Panc1 (cell line): ENCODE measurements around the gene TLE4. TPM values are rescaled to one million over a fixed set of nuclear protein-coding genes. Genes with fewer than 3 reads are reported as not detected.

Experiments used
- ATAC-seq: fragments of 200-7000 bp; cut with Tn5 transposase; 2 replicates; pipeline ENCODE4 v1.9.1; 2020; ENCODE audit warnings: mild to moderate bottlenecking, moderate library complexity
- BruUV-seq: library from RNA; stranded (reverse); fragments of 400-500 nt; replicated peaks from 2 replicates; lab custom pipeline; 2021; lab: Mats Ljungman, UMichigan
- CTCF ChIA-PET: fragments of 300-600 bp; sonication (Branson Sonifier 250); formaldehyde crosslinking; loops from one replicate; lab custom pipeline; 2022; ENCODE audit warnings: antibody characterized with exemption; lab: Charles Lee
- POLR2A ChIA-PET: fragments of 300-600 bp; sonication (Branson Sonifier 250); formaldehyde crosslinking; loops from one replicate; lab custom pipeline; 2022; ENCODE audit warnings: antibody characterized with exemption; lab: Charles Lee
- DNase-seq: peaks from one replicate; pipeline ENCODE4 v3.0.0-alpha.2; 2010; ENCODE audit warnings: low read depth, low spot score
- H3K27ac ChIP-seq: 2 replicates; pipeline ENCODE4 v1.5.1; 2011; ENCODE audit warnings: mild to moderate bottlenecking, low read length, inconsistent platforms
- H3K27me3 ChIP-seq: fragments of 200-500 bp; sonication (Bioruptor generic); 2 replicates; pipeline ENCODE4 v1.6.0; 2014; ENCODE audit warnings: low read length, inconsistent platforms; ENCODE audit not compliant: control insufficient read depth, insufficient read depth
- H3K36me3 ChIP-seq: fragments of 200-500 bp; sonication (Bioruptor generic); 2 replicates; pipeline ENCODE4 v1.5.1; 2014; ENCODE audit warnings: inconsistent platforms, mild to moderate bottlenecking, low read length, moderate library complexity; ENCODE audit not compliant: control insufficient read depth, insufficient read depth
- H3K4me1 ChIP-seq: 2 replicates; pipeline ENCODE4 v1.5.1; 2011; ENCODE audit warnings: inconsistent platforms, mild to moderate bottlenecking, low read length, moderate library complexity; ENCODE audit not compliant: control insufficient read depth, insufficient read depth
- H3K4me3 ChIP-seq, 2 experiments: 2 replicates each; pipeline ENCODE4 v1.5.1; 2011 to 2012; ENCODE audit warnings: low read depth in 2 of 2, low read length in 2 of 2, mild to moderate bottlenecking in 2 of 2, inconsistent platforms in 1 of 2, moderate library complexity in 1 of 2
- H3K9me3 ChIP-seq: fragments of 200-500 bp; sonication (Bioruptor generic); 2 replicates; pipeline ENCODE4 v1.5.1; 2014; ENCODE audit warnings: low read depth, mild to moderate bottlenecking, inconsistent platforms, low read length, moderate library complexity; ENCODE audit not compliant: control insufficient read depth, insufficient read depth
- POLR2AphosphoS5 ChIP-seq: IDR thresholded peaks from 2 replicates; pipeline ENCODE4 v1.6.1; 2012; ENCODE audit warnings: mild to moderate bottlenecking, low read depth, low read length, moderate library complexity
- SIN3A ChIP-seq: IDR thresholded peaks from 2 replicates; pipeline ENCODE4 v1.6.1; 2012; ENCODE audit warnings: low read depth, mild to moderate bottlenecking, low read length, moderate library complexity, borderline replicate concordance; ENCODE audit not compliant: insufficient read depth
- TCF7L2 ChIP-seq: IDR thresholded peaks from 2 replicates; pipeline ENCODE4 v1.6.1; 2011; ENCODE audit warnings: mild to moderate bottlenecking, low read depth, low read length, inconsistent platforms
- in situ Hi-C: cut with HindIII; loops from 2 replicates; pipeline ENCODE4 v1.10.0; 2016; ENCODE audit warnings: low sequenced_read_pairs, low pct_unique_long_range_greater_than_20kb
- intact Hi-C: fragments of 100-400 bp; cut with micrococcal nuclease; formaldehyde crosslinking; loops from one replicate; pipeline ENCODE4 v1.10.0; 2022; ENCODE audit not compliant: unreplicated experiment
- total RNA-seq: library from RNA; stranded (reverse); gene quantifications from one replicate; pipeline ENCODE4 v1.2.1, GENCODE V29; 2021; ENCODE audit not compliant: unreplicated experiment
- TF ChIP-seq, protein P1 (sequence below), 2 experiments: IDR thresholded peaks; 2 replicates each; pipeline ENCODE4 v1.6.1; 2011 to 2012; ENCODE audit warnings: low read depth in 2 of 2, control low read depth in 1 of 2, low read length in 1 of 2, mild to moderate bottlenecking in 1 of 2, moderate library complexity in 1 of 2; ENCODE audit not compliant: insufficient read depth in 1 of 2
- TF ChIP-seq, protein P2 (sequence below): fragments of 450-650 bp; IDR thresholded peaks from 2 replicates; pipeline ENCODE4 v1.5.1; 2017; ENCODE audit warnings: mild to moderate bottlenecking

Gene TLE4
- total RNA-seq, 1 experiment from 2014 or later = 8.7 TPM

- TF ChIP-seq, protein P1, sequence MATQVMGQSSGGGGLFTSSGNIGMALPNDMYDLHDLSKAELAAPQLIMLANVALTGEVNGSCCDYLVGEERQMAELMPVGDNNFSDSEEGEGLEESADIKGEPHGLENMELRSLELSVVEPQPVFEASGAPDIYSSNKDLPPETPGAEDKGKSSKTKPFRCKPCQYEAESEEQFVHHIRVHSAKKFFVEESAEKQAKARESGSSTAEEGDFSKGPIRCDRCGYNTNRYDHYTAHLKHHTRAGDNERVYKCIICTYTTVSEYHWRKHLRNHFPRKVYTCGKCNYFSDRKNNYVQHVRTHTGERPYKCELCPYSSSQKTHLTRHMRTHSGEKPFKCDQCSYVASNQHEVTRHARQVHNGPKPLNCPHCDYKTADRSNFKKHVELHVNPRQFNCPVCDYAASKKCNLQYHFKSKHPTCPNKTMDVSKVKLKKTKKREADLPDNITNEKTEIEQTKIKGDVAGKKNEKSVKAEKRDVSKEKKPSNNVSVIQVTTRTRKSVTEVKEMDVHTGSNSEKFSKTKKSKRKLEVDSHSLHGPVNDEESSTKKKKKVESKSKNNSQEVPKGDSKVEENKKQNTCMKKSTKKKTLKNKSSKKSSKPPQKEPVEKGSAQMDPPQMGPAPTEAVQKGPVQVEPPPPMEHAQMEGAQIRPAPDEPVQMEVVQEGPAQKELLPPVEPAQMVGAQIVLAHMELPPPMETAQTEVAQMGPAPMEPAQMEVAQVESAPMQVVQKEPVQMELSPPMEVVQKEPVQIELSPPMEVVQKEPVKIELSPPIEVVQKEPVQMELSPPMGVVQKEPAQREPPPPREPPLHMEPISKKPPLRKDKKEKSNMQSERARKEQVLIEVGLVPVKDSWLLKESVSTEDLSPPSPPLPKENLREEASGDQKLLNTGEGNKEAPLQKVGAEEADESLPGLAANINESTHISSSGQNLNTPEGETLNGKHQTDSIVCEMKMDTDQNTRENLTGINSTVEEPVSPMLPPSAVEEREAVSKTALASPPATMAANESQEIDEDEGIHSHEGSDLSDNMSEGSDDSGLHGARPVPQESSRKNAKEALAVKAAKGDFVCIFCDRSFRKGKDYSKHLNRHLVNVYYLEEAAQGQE (IDR thresholded peaks at IDR 0.05; ENCODE audit: insufficient read depth in 1 of 2, low read depth in 2 of 2, low read length in 1 of 2) = no peak
- TF ChIP-seq, protein P2, sequence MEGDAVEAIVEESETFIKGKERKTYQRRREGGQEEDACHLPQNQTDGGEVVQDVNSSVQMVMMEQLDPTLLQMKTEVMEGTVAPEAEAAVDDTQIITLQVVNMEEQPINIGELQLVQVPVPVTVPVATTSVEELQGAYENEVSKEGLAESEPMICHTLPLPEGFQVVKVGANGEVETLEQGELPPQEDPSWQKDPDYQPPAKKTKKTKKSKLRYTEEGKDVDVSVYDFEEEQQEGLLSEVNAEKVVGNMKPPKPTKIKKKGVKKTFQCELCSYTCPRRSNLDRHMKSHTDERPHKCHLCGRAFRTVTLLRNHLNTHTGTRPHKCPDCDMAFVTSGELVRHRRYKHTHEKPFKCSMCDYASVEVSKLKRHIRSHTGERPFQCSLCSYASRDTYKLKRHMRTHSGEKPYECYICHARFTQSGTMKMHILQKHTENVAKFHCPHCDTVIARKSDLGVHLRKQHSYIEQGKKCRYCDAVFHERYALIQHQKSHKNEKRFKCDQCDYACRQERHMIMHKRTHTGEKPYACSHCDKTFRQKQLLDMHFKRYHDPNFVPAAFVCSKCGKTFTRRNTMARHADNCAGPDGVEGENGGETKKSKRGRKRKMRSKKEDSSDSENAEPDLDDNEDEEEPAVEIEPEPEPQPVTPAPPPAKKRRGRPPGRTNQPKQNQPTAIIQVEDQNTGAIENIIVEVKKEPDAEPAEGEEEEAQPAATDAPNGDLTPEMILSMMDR = no peak
- TF ChIP-seq SIN3A (no peak), TCF7L2 (no peak), POLR2AphosphoS5 (no peak)
- Histone ChIP-seq H3K9me3 (no peaks in the 10 kb centered on the region), H3K36me3 (no peaks in the 10 kb centered on the region), H3K27ac (no peak overlapping the region), H3K27me3 (peaks cover 4% of the 10 kb centered on the region), H3K4me1 (no peaks in the 10 kb centered on the region; the same call in 1 of the 2 replicates), H3K4me3 (peak overlapping the region in 1 of 2 experiments; percentile 59; a peak in 1 of 4 replicates)
- ChIA-PET POLR2A (no interaction called here), CTCF (no interaction called here)
- ATAC-seq (no peak), DNase-seq (no peak)
- in situ Hi-C loops = no loop called here
- BruUV-seq = no TSS peak
- intact Hi-C loops = loop anchor here (2.0 to 10.0 kb wide), 2 partner anchors 85 to 439 kb away; no protein-coding TSS in a partner anchor
Observed at GRCh38 chr9:79569814-79570447, 1.8 kb upstream of the TLE4 start.

DNA sequence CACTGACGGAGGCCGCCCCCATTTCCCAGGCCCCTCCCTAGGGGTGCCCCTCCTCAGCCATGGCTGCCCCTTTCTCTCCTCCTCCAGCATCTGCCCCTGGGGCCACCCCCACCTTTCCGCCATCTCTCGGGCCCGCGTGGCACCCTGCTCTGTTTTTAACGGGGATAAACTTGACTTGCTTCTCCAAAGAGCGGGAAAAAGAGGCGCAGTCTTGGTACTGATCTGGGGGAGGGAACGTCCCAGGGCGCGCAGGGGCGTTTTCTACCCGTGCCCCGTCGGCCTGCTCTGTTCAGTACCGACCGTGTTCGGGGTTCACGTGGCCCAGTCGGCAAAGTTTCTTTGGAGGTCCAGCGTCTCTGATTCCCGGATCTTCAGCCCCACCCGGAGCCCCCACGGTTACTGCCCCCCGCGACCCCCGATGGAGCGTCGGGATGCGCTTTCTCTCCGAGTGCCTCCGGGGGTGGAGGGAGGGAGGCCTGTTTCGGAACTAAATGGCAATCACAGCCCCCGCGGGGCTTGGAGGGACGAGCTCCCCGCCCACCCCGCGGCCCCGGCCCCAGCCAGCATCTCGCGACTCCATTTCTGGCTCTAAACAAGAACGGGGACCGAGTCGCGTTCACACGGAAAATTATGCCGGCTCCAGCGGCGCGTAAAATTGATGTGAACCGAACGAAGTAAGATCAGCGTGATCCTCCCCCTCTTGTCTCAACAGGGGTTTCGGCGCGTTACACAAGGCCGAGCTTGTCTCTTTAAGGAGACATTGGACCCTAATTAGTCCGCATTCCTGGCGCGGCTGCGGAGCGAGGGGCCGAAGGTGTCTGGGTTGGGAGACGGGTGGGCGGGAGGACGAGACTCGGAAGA is 1.1 kb upstream of the TLE4 start:
- DNase-seq (no peak), ATAC-seq (peak; percentile 8)
- ChIA-PET CTCF (no interaction called here), POLR2A (interaction anchor here (0.6 kb wide), 1 partner anchor 147 kb away, joined by 5 read pairs; no protein-coding TSS in a partner anchor)
- Histone ChIP-seq H3K27me3 (peaks cover 4% of the 10 kb centered on the region), H3K27ac (no peak overlapping the region), H3K4me1 (no peaks in the 10 kb centered on the region; the same call in 1 of the 2 replicates), H3K4me3 (peak overlapping the region; percentile 59 to 72), H3K9me3 (no peaks in the 10 kb centered on the region), H3K36me3 (no peaks in the 10 kb centered on the region)
- intact Hi-C loops = no loop called here
- BruUV-seq = no TSS peak
- TF ChIP-seq SIN3A = 0 out of 2 replicates have a peak, but pooled peaks have one; percentile 15
- no peak for TF ChIP-seq POLR2AphosphoS5
- in situ Hi-C loops = no loop called here
